LNCAP (cell line): Measurements from ENCODE around the gene SERPINI2.

Source experiments
- TF ChIP-seq, protein P1 (sequence below): fragments of 450-650 bp; IDR thresholded peaks from 2 replicates; pipeline ENCODE4 v1.5.1; 2017; ENCODE audit warnings: mild to moderate bottlenecking

The SERPINI2 gene

DNA sequence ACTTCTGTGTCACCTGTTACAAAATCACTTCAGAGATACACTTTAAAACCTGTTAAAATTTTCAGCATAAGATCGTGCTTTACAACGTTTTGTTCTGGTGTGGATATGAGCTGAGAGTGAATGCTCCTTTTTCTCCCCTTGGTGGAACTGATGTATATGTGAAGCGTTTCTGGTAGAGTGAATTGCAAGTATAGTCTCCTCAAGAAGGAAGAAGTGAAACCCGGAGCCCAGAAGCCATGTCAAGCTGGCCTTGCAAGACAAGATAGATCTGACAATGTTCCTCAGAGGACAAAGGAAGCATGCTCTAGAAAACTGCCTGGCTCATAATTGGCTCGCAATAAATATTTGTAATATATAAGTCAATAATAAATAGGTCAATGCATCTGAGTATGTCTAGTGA lies 23.6 kb downstream of the SERPINI2 start:
- TF ChIP-seq, protein P1, sequence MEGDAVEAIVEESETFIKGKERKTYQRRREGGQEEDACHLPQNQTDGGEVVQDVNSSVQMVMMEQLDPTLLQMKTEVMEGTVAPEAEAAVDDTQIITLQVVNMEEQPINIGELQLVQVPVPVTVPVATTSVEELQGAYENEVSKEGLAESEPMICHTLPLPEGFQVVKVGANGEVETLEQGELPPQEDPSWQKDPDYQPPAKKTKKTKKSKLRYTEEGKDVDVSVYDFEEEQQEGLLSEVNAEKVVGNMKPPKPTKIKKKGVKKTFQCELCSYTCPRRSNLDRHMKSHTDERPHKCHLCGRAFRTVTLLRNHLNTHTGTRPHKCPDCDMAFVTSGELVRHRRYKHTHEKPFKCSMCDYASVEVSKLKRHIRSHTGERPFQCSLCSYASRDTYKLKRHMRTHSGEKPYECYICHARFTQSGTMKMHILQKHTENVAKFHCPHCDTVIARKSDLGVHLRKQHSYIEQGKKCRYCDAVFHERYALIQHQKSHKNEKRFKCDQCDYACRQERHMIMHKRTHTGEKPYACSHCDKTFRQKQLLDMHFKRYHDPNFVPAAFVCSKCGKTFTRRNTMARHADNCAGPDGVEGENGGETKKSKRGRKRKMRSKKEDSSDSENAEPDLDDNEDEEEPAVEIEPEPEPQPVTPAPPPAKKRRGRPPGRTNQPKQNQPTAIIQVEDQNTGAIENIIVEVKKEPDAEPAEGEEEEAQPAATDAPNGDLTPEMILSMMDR: no peak

DNA sequence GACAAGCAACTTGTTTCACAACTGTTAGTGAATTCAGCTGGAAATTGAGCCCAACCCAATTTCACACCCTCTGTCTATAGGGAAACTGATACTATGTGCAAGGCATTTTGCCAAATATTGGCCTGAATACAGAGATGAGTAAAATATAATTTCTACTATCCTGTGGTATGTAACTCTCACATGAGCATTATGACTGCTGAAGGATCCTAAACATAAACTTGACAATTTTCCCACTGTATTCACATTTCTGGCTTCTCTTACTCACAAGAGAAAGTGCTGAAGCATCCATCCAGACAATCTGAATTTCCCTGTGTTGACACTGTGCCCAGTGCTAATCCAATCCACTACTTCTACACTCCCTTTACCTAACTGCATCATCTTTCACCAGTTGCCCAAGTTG lies 28.4 kb downstream of the SERPINI2 start:
- TF ChIP-seq, protein P1: no peak

GRCh38 chr3:167441256-167441655 lies 32.6 kb downstream of the SERPINI2 start:
- TF ChIP-seq, protein P1: no peak

DNA sequence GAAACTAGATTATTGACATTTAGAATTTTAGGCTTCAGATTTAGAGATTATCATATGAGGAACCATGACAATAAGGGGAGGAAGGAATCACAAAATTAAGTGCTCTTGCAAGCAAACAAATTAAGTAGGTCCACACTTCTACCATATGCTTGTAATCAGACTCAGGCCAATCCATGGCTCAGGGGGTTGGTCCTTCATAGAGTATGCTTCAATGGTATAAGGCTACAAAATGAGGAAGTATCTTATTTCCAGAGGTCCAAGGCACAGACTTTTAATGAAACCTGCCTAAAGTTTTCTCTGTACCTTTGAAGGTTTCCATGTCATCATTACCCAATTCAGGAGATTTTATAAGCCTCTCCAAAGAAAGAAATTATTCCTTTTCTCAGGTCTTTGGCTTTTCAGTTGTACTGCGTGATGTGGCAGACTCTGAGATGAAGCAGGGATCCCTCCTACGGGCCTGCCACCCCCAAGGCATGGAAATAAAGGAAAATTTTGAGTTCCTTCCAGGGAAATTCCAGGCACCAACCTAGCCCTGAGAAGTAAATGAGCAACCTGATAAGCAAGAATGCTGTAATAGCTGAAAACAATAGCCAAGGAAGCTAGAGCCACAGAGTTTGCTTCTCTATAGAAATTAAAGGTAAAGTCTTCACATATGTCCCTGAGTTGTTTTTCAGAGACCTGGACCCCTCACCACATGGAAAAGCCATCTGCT lies 36.3 kb downstream of the SERPINI2 start:
- TF ChIP-seq, protein P1: no peak

- TF ChIP-seq, protein P1: no peak
Measured at GRCh38 chr3:167409611-167410010, 64.2 kb downstream of the SERPINI2 start.

DNA sequence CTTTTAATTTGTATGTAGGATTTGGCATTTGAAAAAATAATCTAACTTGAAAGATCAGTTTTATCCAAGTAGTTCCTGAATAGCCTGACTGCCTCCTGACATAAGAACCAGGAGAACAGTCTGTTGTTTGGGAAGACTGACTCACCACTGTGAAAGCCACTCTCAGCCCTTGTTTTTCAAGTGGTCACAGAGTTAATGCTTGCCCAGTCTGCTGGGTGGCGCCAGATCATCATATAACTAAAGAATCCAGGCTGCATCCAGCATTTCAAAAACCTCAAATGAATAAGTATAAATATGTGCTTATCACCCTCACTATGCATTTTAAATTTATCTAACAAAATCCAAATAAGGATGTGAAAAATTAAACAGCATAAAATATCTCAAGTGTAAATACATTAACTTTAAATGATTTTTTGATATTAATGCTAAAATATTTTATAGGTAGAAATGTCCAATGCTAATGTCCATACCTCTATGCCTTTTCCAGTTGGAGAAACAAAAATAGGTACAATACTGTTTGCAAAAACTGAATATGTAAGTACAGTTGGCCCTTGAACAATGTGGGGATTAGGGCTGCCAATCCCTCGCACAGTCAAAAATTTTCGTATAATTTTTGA lies 66.9 kb downstream of the SERPINI2 start:
- TF ChIP-seq, protein P1: peak; percentile 86

DNA sequence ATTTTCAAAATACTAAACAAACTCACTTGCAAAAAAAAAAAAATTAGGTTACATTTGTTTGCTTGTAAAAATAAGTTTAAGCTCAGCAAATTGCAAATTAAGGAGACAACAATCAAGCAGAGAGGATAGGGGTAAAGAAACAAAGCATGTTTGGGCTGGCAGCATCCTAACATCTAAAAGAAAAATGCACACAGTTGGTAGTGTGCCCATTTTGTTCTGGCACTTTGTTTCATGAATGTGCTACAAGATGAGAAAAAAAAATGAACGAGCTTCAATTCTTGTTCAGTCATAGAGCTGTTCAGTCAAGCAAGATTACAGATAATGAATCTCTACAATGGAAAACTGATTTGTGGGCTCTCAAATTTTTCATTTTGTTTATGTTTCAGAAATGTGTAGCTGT lies 76.0 kb downstream of the SERPINI2 start:
- TF ChIP-seq, protein P1: no peak
